Esophagus squamous epithelium (tissue), 5 donors: ENCODE results near the gene CGNL1. TPM values are rescaled to one million over a fixed set of nuclear protein-coding genes. Genes with fewer than 3 reads are reported as not detected.

Experiments used
- DNase-seq: peaks from one replicate; lab custom pipeline; 2025; lab: John Stamatoyannopoulos, UW
- H3K27ac ChIP-seq, 4 donors: fragments of 200-600 bp; sonication (generic); one replicate each; pipeline ENCODE4 v1.5.1; 2016 to 2019; ENCODE audit warnings: mild to moderate bottlenecking in 1 of 4
- H3K27me3 ChIP-seq, 4 donors: fragments of 200-600 bp; sonication (generic); 1 replicate in 3 of 4; 2 replicates in 1 of 4; pipeline versions ENCODE4 v1.5.1 to v1.6.0; 2017 to 2021; ENCODE audit warnings: antibody characterized with exemption in 1 of 4
- H3K36me3 ChIP-seq, 3 donors: fragments of 200-600 bp; sonication (generic); one replicate each; pipeline ENCODE4 v1.5.1; 2016 to 2019
- H3K4me1 ChIP-seq, 3 donors: fragments of 200-600 bp; sonication (generic); one replicate each; pipeline ENCODE4 v1.5.1; 2017 to 2019
- H3K4me3 ChIP-seq, 4 donors: fragments of 200-600 bp; sonication (generic); 1 replicate in 3 of 4; 2 replicates in 1 of 4; pipeline ENCODE4 v1.5.1; 2016 to 2019; ENCODE audit warnings: mild to moderate bottlenecking in 2 of 4, moderate library complexity in 1 of 4
- H3K9me3 ChIP-seq, 3 donors: fragments of 200-600 bp; sonication (generic); one replicate each; pipeline ENCODE4 v1.5.1; 2016 to 2019
- CTCF ChIP-seq, 6 experiments: fragments of 450-650 bp in 4 of 6; fragments of 200-600 bp in 2 of 6; sonication (generic) in 2 of 6; IDR thresholded peaks; one replicate each; pipeline ENCODE4 v1.5.1; 2016 to 2019; ENCODE audit warnings: antibody characterized with exemption in 6 of 6, mild to moderate bottlenecking in 4 of 6, moderate library complexity in 4 of 6
- POLR2A ChIP-seq, 4 donors: fragments of 450-650 bp; IDR thresholded peaks; one replicate each; pipeline ENCODE4 v1.6.1; 2017; ENCODE audit warnings: antibody characterized with exemption in 4 of 4, mild to moderate bottlenecking in 4 of 4, moderate library complexity in 3 of 4
- WGBS, 2 donors: methylation state at CpG; one replicate each; pipeline ENCODE4 v1.1.5; 2018; 5-methylcytosine and 5-hydroxymethylcytosine counted together
- intact Hi-C: fragments of 100-400 bp; cut with DNase I; formaldehyde crosslinking; loops from one replicate; pipeline ENCODE4 v1.15.0; 2022
- total RNA-seq, 4 donors: library from RNA; depleted of rRNA; stranded (reverse); fragments of >200 nt; gene quantifications; one replicate each; pipeline ENCODE4 v1.1.0, GENCODE V29; 2016
- donor health status: DM: yes; HTN: yes; CAD: no.

Gene CGNL1
- total RNA-seq, 4 donors from 2014 or later: 3.8 to 14.7 (median 8.8) TPM

GRCh38 chr15:57552678-57553334, 176.5 kb downstream of the CGNL1 start:
- 70 to 77% methylated on average over 4 to 8 of the region's 8 CpGs for WGBS, 2 donors
- H3K27ac ChIP-seq: peak overlapping the region in 1 of 4 donors; percentile 69
- peaks cover 6 to 39% (median 15%) of the 10 kb centered on the region in 3 donors for H3K4me1 ChIP-seq
- DNase-seq: no peak
- no peaks in the 10 kb centered on the region for H3K36me3 ChIP-seq
- H3K27me3 ChIP-seq: no peaks in the 10 kb centered on the region
- no peaks in the 10 kb centered on the region for H3K9me3 ChIP-seq
- intact Hi-C loops: no loop called here
- no peak for TF ChIP-seq CTCF (IDR thresholded peaks at IDR 0.05)
- no peak for TF ChIP-seq POLR2A (IDR thresholded peaks at IDR 0.05)
- H3K4me3 ChIP-seq: no peak overlapping the region

- no peak overlapping the region for H3K27ac ChIP-seq
- WGBS, 2 donors: 86 to 97% methylated on average over 4 of the region's 5 CpGs
- no peaks in the 10 kb centered on the region for H3K36me3 ChIP-seq
- H3K4me3 ChIP-seq: no peak overlapping the region
- no peak for DNase-seq
- TF ChIP-seq CTCF (IDR thresholded peaks at IDR 0.05): no peak
- TF ChIP-seq POLR2A (IDR thresholded peaks at IDR 0.05): no peak
- H3K9me3 ChIP-seq: no peaks in the 10 kb centered on the region
- H3K4me1 ChIP-seq: peaks cover 6 to 39% (median 15%) of the 10 kb centered on the region in 3 donors
- no peaks in the 10 kb centered on the region for H3K27me3 ChIP-seq
- intact Hi-C loops: no loop called here
Measured at GRCh38 chr15:57553526-57553925, 177.2 kb downstream of the CGNL1 start.

GRCh38 chr15:57554063-57554811, 177.9 kb downstream of the CGNL1 start:
- no peak for DNase-seq
- H3K36me3 ChIP-seq: no peaks in the 10 kb centered on the region
- WGBS, 2 donors: 55 to 62% methylated on average over 3 to 10 of the region's 10 CpGs

GRCh38 chr15:57554812-57555179, 178.5 kb downstream of the CGNL1 start:
- WGBS, 2 donors: 69 to 82% methylated on average over 2 to 4 of the region's 4 CpGs
- intact Hi-C loops: no loop called here
- H3K36me3 ChIP-seq: no peaks in the 10 kb centered on the region
- no peaks in the 10 kb centered on the region for H3K9me3 ChIP-seq
- TF ChIP-seq CTCF (IDR thresholded peaks at IDR 0.05): no peak
- no peak for TF ChIP-seq POLR2A (IDR thresholded peaks at IDR 0.05)
- peaks cover 6 to 39% (median 15%) of the 10 kb centered on the region in 3 donors for H3K4me1 ChIP-seq
- no peak overlapping the region for H3K4me3 ChIP-seq
- peak overlapping the region in 1 of 4 donors; percentile 26 for H3K27ac ChIP-seq
- no peak for DNase-seq
- no peaks in the 10 kb centered on the region for H3K27me3 ChIP-seq

More at GRCh38 chr15:57554063-57554811, 177.9 kb downstream of the CGNL1 start:
- TF ChIP-seq POLR2A (IDR thresholded peaks at IDR 0.05): no peak
- TF ChIP-seq CTCF (IDR thresholded peaks at IDR 0.05): no peak
- H3K4me1 ChIP-seq: peaks cover 6 to 39% (median 15%) of the 10 kb centered on the region in 3 donors
- no peaks in the 10 kb centered on the region for H3K27me3 ChIP-seq
- no peak overlapping the region for H3K4me3 ChIP-seq
- H3K27ac ChIP-seq: no peak overlapping the region
- intact Hi-C loops: no loop called here
- no peaks in the 10 kb centered on the region for H3K9me3 ChIP-seq

GRCh38 chr15:57555270-57555669, 179.0 kb downstream of the CGNL1 start:
- Histone ChIP-seq H3K4me1 (peaks cover 6 to 43% (median 15%) of the 10 kb centered on the region in 3 donors), H3K9me3 (no peaks in the 10 kb centered on the region), H3K27me3 (no peaks in the 10 kb centered on the region), H3K4me3 (no peak overlapping the region), H3K36me3 (no peaks in the 10 kb centered on the region), H3K27ac (peak overlapping the region in 1 of 4 donors; percentile 26)
- TF ChIP-seq CTCF (IDR thresholded peaks at IDR 0.05): no peak
- TF ChIP-seq POLR2A (IDR thresholded peaks at IDR 0.05): no peak
- intact Hi-C loops: no loop called here
- 87 to 100% methylated on average over 3 of the region's 3 CpGs for WGBS, 2 donors
- no peak for DNase-seq
